Kidney tubule cell (primary cell): Measurements from ENCODE around the gene SH2D3C.

Experiments used
- DNase-seq: peaks from one replicate; pipeline ENCODE4 v3.0.0-alpha.2; 2018; ENCODE audit warnings: low spot score

The SH2D3C gene

DNA sequence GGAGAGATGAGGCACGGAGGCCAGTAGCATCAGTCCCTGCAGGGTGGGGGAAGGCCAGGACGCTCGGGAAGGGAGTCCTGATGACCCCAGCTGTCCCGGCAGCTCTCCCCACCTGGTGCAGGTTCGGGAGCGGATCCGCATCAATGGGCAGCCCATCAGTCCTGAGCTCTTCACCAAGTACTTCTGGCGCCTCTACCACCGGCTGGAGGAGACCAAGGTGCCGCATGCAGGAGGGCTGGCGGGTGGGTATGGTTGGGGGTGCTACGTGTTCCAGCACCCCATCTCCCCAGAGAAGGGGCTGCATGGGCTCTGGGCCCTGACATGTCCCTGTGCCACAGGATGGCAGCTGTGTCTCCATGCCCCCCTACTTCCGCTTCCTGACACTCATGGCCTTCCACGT lies 28.4 kb upstream of the SH2D3C start:
- DNase-seq, result no peak

DNA sequence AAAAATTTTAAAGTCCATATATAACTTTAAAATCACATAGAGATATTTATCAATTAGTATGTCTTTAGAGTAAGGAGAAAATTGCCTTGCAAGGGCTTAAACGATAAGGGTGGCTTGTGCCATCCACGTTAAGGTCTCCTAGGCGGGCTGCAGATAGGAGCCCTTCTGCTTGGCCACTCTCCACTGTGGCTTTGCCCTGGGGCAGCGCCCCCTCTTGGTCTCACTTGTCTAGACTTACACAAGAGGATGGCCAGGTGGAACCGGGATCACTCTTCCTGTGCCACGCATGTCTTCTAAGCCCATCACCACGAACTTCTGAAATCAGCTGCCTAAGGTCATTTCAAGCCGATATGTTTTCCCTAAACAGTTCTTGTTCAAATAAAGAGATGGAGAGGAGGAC lies 27.2 kb upstream of the SH2D3C start:
- DNase-seq, result peak; percentile 30

DNA sequence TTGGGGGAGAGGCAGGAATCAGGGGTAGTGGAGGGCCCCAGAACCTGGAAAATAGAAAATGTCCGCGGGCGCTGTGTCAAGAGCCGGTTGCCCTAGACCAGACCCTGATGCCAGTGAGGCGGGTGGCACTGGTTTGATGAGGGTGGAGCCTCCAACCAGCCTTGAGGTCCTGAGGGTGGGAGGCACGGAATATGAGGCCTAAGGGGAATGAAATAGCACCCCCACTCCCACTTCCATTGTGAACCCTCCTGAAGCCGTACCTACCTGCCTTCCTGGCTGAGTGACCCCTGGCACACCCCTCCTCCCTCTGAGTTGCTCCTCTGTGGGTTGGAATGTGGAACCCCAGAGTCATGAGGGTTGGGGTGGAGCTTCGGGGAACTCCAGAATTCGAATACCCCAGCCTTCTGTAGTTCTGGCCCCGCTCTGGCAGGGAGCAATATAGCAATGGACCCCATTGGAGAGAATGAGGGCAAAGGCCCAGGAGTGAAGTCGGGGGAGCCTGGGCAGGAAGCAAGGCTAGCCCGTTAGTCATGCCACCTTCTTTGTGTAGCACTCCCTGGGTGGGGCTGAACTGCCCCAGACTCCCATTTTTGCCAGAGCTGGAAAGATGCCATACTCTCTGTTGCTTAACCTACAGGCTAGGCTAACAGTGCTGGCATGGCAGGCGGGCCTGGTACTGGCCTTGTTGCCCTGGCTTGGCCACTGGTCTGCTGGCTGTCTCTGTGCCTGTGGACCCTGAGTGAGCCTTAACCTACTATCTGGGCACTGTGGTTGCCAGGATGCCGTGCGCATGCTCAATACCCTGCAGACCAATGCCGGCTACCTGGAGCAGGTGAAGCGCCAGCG lies 25.3 kb upstream of the SH2D3C start:
- peak; percentile 85 for DNase-seq

DNA sequence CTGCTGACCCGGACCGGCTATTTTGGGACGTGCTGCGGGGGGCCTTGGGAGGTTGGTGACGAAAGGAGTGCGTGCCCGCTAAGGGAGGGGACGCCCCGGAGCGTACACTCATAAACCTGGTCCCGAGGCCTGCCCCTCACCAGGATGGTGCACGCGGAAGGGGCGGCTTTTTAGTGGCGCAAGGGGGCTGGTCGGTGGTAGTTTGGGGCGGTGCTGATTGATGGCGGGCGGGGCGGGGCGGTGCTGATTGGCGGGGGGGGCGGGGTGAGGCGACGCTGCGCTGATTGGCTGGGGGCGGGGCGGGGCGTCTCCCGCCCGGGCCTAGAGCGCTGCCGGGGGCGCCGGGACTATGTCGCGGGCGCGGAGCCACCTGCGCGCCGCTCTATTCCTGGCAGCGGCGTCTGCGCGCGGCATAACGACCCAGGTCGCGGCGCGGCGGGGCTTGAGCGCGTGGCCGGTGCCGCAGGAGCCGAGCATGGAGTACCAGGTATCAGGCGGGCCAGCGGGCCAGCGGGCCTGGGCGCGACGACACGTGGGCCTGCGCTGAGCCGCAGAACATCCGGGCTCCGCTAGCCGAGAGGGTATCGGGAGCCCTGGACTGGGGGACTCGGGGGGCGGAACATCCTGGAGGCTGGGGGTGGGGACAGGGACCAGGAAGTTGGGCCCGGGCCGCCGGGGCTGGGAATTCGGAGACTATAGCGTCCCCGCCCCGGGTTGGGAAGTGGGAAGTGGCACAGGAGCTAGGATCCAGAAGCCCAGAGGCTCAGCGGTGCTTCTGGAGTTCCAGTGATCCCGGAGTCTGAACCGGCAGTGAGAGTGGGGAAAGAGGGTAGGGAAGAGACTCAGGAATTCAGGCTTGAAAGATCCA lies 24.3 kb upstream of the SH2D3C start, which contains the start of gene FPGS:
FPGS (plus strand) TSS at position 307 of the 868 bp plus-strand sequence; CDS start at position 350, 43 bp downstream.
- DNase-seq, result peak; percentile 90

DNA sequence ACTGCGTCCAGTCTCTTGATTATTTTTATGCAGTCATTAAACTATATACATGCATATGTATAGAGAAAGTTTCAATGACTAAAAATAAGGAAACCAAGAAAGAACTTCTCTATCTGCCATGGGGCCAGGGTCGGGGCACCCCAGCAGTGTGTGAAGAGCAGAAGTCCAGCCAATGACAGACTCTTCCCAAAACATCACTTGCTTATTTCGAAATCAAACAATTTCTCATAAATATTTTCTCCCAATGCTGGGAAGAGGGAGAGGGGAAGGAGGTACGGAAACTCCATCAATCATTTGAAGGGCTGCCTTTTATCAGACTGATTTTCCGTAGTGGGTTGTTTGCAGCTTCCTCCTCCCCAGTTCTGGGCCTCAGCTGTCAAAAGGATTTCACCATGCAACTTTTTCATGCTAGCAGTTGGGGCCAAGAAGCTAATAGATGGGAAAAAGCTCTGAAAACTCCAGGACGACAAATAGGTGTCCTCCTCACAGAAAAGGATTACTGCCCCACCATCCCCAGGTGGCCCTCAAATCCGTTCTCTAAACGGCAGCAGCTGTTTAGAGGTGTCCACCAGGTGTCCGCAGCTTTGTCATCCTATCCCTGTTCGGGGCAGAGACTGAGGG lies 23.6 kb upstream of the SH2D3C start:
- no peak for DNase-seq

DNA sequence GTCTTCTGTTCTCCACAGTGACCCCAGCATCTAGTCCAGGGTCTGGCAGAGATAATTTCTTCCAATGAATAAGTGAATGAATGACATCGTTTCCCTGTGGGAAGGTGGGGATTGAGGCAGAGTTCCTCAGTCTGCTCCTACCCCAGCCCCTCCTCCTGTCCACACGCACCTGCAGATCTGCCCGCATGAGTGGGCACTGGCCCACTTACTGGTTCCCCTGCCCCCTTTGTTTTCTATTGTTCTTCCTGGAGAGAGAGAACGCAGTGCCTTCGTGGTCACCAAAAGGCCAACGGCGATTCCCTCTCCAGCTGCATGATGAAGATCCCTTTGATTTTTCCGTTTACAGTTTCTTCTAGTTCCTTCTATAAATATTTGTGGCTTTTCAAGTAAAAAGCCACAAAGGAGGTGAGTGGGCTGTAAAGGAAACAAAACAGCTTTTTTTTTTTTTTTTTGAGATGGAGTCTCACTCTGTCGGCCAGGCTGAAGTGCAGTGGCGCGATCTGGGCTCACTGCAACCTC lies 18.4 kb upstream of the SH2D3C start:
- peak; percentile 37 for DNase-seq

DNA sequence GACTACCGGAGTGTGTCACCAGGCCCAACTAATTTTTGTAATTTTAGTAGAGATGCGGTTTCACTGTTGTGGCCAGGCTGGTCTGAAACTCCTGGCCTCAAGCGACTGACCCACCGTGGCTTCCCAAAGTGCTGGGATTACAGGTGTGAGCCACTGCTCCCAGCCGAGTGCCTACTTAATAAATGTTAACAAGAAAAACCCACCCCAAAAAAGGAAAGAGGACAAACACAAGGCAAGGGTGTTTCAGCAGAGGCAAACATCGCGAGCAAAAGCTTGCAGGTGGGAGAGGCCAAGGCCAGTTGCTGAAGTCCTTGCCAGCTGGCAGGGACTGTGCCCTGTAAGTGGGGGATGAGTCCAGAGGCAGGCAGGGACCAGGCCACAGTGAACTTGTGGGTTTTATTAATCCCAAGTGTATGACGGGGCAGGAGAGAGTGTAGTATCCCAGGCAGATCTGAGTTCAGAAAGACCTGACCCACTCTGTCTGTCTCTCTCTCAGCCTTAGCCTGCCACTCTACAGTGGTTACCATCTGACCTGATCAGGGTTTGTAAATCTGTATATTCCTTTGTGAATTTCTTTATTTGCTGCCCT lies 17.9 kb upstream of the SH2D3C start:
- peak; percentile 19 for DNase-seq

DNA sequence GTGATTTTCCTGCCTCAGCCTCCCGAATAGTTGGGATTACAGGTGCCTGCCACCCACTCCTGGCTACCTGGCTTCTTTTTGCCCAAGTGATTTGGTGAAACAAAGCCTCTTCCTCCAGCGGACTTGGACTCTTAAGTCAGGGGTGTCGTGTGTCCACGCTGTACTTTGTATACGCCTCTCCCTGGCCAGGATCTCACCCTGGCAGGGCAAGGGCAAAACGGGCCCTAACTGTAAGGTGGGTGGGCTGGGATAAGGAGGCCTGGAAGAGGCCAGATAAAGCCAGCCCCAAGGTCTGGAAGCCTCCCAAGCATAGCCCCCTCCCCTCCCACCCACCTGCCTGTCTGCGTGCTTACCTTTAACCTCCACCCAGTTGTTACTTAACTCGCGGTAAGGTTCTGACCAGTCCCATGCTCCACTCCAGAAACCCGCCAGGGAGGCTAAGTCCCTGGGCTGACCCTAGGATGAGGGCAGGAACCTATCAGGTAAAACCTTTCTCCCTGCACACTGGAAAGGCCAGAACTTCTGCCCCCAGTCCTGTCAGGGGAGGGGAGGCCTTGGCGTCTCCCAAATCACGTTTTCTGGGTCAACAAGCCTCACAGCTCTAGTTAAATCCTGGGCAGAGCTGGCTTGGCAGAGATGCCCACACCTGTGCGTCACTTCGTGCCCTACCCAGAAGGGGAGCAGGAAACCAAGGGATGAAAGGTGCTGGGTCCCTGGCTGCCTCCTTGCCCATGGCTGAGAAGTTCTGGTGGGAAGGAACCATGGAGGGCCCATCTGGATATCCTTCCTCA lies 15.7 kb upstream of the SH2D3C start:
- DNase-seq, result no peak

DNA sequence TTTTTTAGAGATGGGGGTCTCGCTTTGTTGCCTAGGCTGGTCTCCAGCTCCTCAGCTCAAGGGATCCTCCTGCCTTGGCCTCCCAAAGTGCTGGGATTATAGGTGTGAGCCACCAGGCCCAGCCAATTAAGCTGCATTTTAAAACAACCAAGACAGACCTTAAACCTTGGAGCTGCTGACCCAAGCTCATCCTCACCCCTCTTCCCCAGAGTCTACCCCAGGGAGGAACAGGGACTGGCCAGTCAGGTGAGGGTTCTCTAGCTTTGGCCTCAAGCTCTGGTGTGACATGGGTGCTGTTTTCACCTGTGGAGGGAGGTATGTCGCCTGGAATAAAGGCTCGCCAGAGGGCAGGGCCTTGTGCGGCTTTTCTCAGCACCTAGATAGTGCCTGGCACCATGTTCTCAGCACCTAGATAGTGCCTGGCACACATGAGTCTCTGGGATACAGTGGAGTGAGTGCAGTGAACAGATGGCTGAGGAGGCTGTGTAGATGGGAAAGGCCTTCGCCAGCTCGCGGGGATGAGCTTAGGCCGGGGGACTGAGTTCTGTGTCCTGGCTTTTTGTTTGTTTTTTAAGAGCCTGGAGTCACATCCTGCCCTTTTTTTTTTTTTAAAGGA lies 14.7 kb upstream of the SH2D3C start:
- no peak for DNase-seq

DNA sequence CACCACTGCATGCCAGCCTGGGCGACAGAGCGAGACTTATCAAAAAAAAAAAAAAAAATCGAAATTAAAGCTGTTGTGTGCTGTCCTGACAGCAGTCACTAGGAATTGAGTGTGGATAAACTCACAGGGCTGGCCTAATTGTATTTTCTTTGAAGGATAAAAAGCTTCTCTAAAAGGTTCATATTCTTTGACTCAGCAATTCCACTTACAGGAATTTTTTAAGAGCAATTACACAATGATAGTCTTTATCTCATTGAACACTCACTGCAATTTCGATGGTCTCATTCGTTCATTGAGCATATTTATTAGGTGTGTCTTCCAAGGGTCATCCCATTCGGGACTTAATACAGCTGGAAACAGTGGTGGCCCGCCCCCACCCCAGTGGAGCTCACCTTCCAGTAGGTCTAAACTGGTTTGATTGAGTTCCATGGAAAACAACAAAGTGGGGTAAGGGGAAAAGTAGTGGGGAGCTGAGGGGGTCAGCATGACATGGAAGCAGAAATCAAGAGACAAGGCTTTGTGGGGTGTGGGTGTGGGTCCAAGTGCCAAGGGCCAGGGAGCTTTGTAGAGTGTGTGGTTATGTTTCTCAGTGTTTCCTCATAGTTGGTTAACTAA lies 14.1 kb upstream of the SH2D3C start:
- no peak for DNase-seq

DNA sequence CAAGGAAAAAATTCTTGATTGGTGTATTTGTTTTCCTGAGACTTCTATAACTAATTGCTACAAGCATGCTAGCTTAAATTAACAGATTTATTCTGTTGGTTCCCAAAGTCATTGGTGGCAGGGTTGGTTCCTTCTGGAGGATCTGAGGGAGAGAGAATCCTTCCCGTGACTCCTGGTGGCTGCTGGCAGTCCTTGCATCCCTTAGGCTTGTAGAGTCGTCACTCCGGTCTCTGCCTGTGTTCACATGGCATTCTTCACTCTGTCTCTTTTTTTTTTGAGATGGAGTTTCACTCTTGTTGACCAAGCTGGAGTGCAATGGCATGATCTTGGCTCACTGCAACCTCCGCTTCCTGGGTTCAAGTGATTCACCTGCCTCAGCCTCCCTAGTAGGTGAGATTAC lies 12.6 kb upstream of the SH2D3C start:
- DNase-seq, result no peak

DNA sequence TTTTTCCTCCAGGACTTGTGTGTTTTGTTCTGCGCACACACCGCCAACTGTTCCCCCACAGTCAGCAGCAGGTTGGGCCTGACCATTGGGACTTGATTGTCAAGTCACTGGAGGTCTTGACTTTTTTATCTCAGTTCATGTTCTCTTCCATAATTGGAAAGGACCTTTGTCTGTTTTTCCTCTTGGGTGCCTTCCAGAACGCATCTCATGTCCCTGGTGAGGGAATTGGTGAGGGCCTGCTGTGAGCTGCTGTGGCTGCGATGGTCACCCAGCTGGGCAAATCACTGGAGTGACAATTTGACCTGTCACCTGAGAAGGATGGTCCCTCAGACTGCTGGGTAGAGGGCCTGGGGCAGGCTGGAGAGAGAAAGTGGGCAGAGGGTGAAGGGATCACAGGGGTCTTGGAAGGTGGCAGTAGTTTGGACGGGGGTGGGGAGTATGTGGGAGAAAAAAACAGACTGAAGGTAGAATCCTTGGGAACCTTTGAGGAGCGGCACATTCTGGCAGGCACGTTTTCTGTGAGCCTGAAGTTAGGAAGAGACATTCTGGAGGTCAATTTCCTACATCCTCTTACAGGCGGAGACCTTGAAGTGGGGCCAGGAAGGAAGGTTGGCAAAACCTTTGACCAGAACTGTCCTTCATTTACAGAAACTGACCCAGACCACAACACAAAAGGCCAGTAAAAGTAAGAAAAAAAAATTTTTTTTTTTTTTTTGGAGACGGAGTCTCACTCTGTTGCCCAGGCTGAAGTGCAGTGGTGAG lies 11.8 kb upstream of the SH2D3C start:
- DNase-seq, result no peak

DNA sequence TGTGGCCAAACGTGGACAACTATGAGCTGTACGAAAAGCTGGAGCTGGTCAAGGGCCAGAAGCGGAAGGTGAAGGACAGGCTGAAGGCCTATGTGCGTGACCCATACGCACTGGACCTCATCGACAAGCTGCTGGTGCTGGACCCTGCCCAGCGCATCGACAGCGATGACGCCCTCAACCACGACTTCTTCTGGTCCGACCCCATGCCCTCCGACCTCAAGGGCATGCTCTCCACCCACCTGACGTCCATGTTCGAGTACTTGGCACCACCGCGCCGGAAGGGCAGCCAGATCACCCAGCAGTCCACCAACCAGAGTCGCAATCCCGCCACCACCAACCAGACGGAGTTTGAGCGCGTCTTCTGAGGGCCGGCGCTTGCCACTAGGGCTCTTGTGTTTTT lies 10.7 kb upstream of the SH2D3C start:
- no peak for DNase-seq

DNA sequence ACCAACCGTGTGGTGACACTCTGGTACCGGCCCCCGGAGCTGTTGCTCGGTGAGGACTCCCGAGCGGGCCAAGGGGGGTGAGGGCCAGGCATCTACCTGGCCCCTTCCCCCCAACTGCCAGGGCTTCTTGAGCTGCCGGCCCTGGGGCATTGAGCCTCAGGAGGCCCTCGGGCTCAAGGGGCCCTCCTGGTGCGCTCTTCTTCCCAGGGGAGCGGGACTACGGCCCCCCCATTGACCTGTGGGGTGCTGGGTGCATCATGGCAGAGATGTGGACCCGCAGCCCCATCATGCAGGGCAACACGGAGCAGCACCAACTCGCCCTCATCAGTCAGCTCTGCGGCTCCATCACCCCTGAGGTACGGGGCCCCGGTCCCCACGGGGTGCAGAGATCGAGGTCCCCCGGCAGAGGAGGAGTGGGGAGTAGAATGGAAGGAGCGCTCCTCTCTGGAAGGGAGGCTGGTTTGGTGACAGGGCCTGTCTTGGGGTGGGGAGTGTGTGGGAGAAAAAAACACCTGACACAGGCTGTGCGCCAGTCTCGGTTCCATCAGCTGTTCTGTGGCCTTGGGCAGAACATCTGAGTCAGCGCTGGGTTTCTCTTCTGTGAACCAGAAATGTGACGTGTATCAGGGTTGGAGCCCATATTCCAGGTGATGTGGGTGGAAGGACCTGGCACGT lies 10.0 kb upstream of the SH2D3C start:
- no peak for DNase-seq

DNA sequence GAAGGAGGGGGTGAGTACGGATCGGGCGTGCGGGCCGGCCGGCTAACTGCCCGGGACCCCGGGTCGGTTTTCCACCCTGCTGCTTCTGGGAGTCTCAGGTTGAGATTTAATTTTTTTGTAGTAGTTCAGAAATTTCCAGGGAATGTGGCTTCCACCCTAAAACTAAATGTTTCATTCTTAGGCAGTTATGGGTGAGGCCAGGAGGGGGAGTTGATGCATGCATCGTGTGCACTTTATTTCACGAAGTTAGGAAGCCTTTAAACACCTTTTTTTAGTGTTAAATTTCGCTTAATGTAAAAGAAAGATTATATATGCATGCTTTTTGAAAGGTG lies 8.3 kb upstream of the SH2D3C start:
- DNase-seq, result no peak

DNA sequence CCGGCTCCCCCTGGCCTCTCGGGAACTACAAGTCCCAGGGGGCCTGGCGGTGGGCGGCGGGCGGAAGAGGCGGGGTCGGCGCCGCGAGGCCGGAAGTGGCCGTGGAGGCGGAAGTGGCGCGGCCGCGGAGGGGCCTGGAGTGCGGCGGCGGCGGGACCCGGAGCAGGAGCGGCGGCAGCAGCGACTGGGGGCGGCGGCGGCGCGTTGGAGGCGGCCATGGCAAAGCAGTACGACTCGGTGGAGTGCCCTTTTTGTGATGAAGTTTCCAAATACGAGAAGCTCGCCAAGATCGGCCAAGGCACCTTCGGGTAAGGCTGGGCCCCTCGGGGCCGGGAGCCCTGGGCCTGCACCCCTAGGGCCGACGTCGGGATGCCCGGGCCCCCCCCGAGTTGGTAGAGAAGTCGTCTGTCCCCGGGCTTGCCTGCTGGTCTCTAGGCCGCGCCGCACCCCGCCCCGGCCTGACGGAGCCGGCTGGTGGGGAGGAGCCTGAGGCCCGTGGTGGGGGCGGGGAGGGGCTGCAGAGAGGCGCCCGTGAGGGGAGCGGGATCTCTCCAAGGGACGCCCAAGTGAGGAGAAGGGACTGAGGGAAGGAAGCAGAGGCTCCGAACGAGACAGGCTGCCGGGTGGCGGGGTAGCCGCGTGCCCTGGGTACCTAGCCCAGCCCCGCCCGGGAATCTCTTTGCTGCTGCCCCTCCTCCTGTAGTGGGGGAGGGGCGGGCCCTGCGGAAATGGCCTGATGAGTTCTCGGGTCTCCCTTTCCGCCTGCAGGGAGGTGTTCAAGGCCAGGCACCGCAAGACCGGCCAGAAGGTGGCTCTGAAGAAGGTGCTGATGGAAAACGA lies 7.7 kb upstream of the SH2D3C start, which contains the start of gene CDK9:
CDK9 (plus strand) TSS at position 102 of the 840 bp plus-strand sequence; CDS start at position 217, 115 bp downstream.
- DNase-seq, result peak; percentile 93

DNA sequence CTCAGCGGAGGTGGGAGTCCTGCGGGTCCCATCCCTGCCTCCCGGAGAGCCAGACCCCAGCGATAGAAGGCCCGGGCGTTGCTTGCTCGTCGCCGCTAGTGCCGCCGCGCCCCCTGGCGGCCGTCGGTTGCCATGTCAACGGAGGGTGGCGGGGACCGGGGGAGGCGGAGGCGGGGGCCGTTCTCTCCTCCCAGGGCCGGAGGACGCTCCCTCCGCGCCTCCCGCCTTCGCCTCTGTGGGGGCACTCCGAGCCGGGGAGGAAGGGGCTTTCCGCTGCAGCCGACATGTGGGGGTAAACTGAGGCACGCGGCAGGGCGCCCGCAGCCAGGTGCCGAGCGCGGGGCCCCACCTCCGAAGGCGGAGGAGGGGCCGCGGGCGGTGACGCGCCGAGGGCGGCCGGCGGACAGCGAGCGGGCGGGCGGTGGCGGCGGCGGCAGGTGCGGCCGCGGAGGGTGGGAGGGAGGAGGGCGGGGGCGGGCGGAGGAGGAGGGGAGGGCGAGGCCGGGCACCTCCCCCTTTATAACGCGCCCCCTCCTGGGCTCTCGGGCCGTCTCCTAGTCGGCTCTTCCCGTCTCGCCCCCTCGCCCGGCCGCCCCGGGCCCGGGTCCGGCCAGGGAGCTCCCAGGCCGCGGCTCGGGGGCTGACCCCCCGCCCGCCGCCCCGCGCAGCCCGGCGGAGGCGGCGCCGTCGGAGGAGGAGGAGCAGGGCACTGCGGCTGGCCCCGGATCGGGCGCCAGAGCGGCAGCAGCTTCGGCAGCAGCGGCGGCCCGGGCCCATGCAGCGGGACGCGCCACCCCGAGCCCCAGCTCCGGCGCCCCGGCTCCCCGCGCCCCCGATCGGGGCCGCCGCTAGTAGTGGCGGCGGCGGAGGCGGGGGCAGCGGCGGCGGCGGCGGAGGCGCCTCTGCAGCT lies 6.8 kb upstream of the SH2D3C start:
- DNase-seq, result peak; percentile 81
